NCI-H524 (cell line): ENCODE measurements around the gene CACNA1H.

Experiments used
- DNase-seq, 2 experiments: peaks; one replicate each; lab custom pipeline; 2025; lab: John Stamatoyannopoulos, UW

The CACNA1H gene

GRCh38 chr16:1143761-1144450, 9.0 kb upstream of the CACNA1H start:
- no peak for DNase-seq

- DNase-seq = no peak
Observed at GRCh38 chr16:1144476-1145382, 8.2 kb upstream of the CACNA1H start.

GRCh38 chr16:1145383-1146100, 7.4 kb upstream of the CACNA1H start:
- DNase-seq = no peak

- DNase-seq = no peak
Observed at GRCh38 chr16:1146409-1146808, 6.5 kb upstream of the CACNA1H start.

GRCh38 chr16:1147027-1147426, 5.9 kb upstream of the CACNA1H start:
- no peak for DNase-seq

- no peak for DNase-seq
Observed at GRCh38 chr16:1149101-1149636, 3.7 kb upstream of the CACNA1H start.

GRCh38 chr16:1150511-1150982, 2.4 kb upstream of the CACNA1H start:
- DNase-seq = peak; percentile 23 to 48

GRCh38 chr16:1151424-1152122, 1.3 kb upstream of the CACNA1H start:
- DNase-seq = no peak

GRCh38 chr16:1152123-1152638, 725 bp upstream of the CACNA1H start:
- peak in 1 of 2 experiments; percentile 19 for DNase-seq

- no peak for DNase-seq
Observed at GRCh38 chr16:1153480-1154160, 714 bp downstream of the CACNA1H start.

GRCh38 chr16:1154291-1154886, 1.5 kb downstream of the CACNA1H start:
- DNase-seq = no peak

GRCh38 chr16:1154887-1155331, 2.0 kb downstream of the CACNA1H start:
- DNase-seq = no peak

- no peak for DNase-seq
Observed at GRCh38 chr16:1155353-1156054, 2.6 kb downstream of the CACNA1H start.

GRCh38 chr16:1156055-1156982, 3.4 kb downstream of the CACNA1H start:
- DNase-seq = peak; percentile 77 to 89

GRCh38 chr16:1156983-1157638, 4.2 kb downstream of the CACNA1H start:
- peak in 1 of 2 experiments; percentile 40 for DNase-seq

GRCh38 chr16:1157639-1158455, 4.9 kb downstream of the CACNA1H start:
- DNase-seq = peak; percentile 65 to 66
